Mesothelial cell of epicardium (in vitro differentiated cells): Measurements from ENCODE around the gene RMND1. TPM values are rescaled to one million over a fixed set of nuclear protein-coding genes. Genes with fewer than 3 reads are reported as not detected.
A peak's percentile ranks its signal among the peaks of the same experiment; 100 is the strongest.

Experiments
- DNase-seq, 2 experiments: peaks; one replicate each; pipeline ENCODE4 v3.0.0; 2021; ENCODE audit warnings: low spot score in 2 of 2; ENCODE audit not compliant: unreplicated experiment in 2 of 2
- H3K27ac Mint-ChIP-seq: 2 replicates; pipeline ENCODE4 v1.8.0; 2021; ENCODE audit warnings: mixed read lengths
- H3K27me3 Mint-ChIP-seq: 2 replicates; pipeline ENCODE4 v1.8.0; 2021; ENCODE audit warnings: low read depth, mixed read lengths
- H3K36me3 Mint-ChIP-seq: 2 replicates; pipeline ENCODE4 v1.8.0; 2021; ENCODE audit warnings: mixed read lengths
- H3K4me1 Mint-ChIP-seq: 2 replicates; pipeline ENCODE4 v1.8.0; 2021; ENCODE audit warnings: mixed read lengths
- H3K4me3 Mint-ChIP-seq: 2 replicates; pipeline ENCODE4 v1.8.0; 2021; ENCODE audit warnings: mild to moderate bottlenecking, moderate library complexity, mixed read lengths
- H3K9me3 Mint-ChIP-seq: 2 replicates; pipeline ENCODE4 v1.8.0; 2021; ENCODE audit warnings: mixed read lengths
- total RNA-seq: library from RNA; stranded (reverse); gene quantifications from 3 replicates; pipeline ENCODE4 v1.2.1, GENCODE V29; 2021
- TF ChIP-seq, protein P1 (sequence below): fragments of 200-600 bp; sonication (generic); IDR thresholded peaks from one replicate; pipeline ENCODE4 v1.5.0; 2021; ENCODE audit warnings: antibody characterized with exemption; ENCODE audit not compliant: unreplicated experiment

RMND1 gene, protein sequence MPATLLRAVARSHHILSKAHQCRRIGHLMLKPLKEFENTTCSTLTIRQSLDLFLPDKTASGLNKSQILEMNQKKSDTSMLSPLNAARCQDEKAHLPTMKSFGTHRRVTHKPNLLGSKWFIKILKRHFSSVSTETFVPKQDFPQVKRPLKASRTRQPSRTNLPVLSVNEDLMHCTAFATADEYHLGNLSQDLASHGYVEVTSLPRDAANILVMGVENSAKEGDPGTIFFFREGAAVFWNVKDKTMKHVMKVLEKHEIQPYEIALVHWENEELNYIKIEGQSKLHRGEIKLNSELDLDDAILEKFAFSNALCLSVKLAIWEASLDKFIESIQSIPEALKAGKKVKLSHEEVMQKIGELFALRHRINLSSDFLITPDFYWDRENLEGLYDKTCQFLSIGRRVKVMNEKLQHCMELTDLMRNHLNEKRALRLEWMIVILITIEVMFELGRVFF
- 22.7 to 24.5 TPM (median 23.4 TPM) in 3 replicates for total RNA-seq

DNA sequence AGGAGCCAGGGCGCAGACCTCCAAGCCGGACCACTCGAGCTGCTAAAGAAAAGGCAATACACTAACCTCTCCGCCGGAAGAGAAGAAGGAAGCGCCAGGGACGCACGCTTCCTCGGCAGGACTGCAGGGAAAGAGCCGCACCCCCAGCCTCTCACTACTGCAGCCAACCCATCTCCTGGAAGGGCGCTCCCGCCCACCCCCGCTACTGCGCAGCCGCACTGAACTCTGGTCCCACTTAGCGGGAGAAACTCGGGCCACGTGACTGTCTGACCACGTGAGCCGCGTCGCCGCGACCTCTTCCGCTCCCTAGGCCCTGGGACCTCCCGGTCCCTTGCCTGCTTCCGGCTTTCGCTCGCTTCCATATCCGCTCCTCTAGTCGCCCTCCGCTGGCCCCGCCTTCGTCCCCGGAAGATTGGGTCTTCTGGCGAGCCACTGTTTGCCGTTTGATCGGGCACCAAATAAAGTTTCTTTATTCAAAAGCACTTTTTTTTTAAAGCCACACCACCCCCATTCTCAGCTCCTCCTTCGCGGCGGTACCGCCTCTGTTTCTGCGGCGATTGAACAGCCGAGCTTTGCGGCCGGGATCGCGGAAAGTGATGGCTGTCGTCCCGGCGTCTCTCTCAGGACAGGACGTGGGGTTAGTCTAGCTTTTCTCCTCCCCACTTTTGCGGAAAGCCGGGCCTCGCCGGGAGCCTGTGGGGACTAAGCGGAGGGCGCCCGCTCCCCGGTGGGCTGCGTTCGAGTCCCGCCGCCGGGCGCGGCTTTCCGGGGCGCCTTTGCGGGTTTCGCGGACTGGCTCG, at the start of gene RMND1:
RMND1 (minus strand) TSS at position 177 of the 800 bp plus-strand sequence. CDS start 6,315 bp downstream, outside the sequence.
- H3K27ac Mint-ChIP-seq: peak within 1 kb of the TSS; percentile 94
- DNase-seq: peak; percentile 99
- H3K4me3 Mint-ChIP-seq: peak within 1 kb of the TSS; percentile 91
- TF ChIP-seq, protein P1, sequence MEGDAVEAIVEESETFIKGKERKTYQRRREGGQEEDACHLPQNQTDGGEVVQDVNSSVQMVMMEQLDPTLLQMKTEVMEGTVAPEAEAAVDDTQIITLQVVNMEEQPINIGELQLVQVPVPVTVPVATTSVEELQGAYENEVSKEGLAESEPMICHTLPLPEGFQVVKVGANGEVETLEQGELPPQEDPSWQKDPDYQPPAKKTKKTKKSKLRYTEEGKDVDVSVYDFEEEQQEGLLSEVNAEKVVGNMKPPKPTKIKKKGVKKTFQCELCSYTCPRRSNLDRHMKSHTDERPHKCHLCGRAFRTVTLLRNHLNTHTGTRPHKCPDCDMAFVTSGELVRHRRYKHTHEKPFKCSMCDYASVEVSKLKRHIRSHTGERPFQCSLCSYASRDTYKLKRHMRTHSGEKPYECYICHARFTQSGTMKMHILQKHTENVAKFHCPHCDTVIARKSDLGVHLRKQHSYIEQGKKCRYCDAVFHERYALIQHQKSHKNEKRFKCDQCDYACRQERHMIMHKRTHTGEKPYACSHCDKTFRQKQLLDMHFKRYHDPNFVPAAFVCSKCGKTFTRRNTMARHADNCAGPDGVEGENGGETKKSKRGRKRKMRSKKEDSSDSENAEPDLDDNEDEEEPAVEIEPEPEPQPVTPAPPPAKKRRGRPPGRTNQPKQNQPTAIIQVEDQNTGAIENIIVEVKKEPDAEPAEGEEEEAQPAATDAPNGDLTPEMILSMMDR: no peak
- H3K4me1 Mint-ChIP-seq: peaks cover 20% of the 10 kb centered on the region
- H3K36me3 Mint-ChIP-seq: peaks cover 4% of the 10 kb centered on the region
- no peaks in the 10 kb centered on the region for H3K27me3 Mint-ChIP-seq
- H3K9me3 Mint-ChIP-seq: peaks cover 3% of the 10 kb centered on the region

- Mint-ChIP-seq H3K27me3 (peaks cover 29% of the 10 kb centered on the region), H3K4me1 (peaks cover 21% of the 10 kb centered on the region), H3K36me3 (no peaks in the 10 kb centered on the region), H3K9me3 (no peaks in the 10 kb centered on the region), H3K4me3 (no peak overlapping the region), H3K27ac (no peak overlapping the region)
- no peak for DNase-seq
- TF ChIP-seq, protein P1: no peak
Observed at GRCh38 chr6:151499551-151499950, 47.6 kb upstream of the RMND1 start.

DNA sequence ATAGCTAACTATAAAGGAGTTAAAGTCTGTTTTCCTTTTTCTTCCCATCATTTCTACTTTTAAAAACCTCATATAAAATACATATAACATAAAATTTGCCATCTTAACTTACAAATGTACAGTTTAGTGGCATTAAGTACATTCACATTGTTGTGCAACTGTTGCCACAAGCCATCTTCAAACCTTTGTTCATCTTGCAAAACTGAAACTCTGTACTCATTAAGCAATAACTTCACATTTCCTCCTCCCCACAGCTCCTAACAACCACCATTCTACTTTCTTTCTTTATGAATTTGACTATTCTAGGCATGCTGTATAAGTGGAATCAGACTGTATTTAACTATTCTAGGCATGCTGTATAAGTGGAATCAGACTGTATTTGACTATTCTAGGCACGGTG, 46.4 kb upstream of the RMND1 start:
- Mint-ChIP-seq H3K4me1 (peaks cover 27% of the 10 kb centered on the region), H3K27me3 (peaks cover 36% of the 10 kb centered on the region), H3K9me3 (no peaks in the 10 kb centered on the region), H3K36me3 (no peaks in the 10 kb centered on the region), H3K4me3 (no peak overlapping the region), H3K27ac (peak overlapping the region; percentile 51)
- DNase-seq: no peak
- TF ChIP-seq, protein P1: no peak

DNA sequence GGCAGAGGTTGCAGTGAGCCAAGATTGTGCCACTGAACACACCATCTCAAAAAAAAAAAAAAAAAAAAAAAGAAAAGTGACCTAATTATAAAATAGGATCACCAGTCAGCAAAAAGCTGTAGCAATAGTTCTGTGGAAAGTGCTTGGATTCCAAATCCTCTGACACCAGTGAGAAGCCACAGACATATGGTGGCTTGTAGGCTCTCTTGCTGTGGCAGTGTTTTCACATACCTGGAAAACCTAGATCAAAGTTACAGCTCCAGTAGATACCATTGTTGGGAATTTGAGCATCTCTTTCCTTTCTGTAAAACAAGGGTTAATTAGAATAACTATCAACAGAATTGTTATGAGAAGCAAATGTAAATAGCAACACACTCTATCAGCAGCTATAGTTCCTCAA, 46.0 kb upstream of the RMND1 start:
- peaks cover 40% of the 10 kb centered on the region for H3K27me3 Mint-ChIP-seq
- TF ChIP-seq, protein P1: no peak

GRCh38 chr6:151495380-151495779, 43.5 kb upstream of the RMND1 start:
- Mint-ChIP-seq H3K27me3 (peaks cover 55% of the 10 kb centered on the region), H3K36me3 (no peaks in the 10 kb centered on the region)

More for the DNA sequence above, 46.0 kb upstream of the RMND1 start:
- no peak overlapping the region for H3K4me3 Mint-ChIP-seq
- DNase-seq: no peak
- no peaks in the 10 kb centered on the region for H3K9me3 Mint-ChIP-seq
- H3K36me3 Mint-ChIP-seq: no peaks in the 10 kb centered on the region
- peaks cover 30% of the 10 kb centered on the region for H3K4me1 Mint-ChIP-seq
- no peak overlapping the region for H3K27ac Mint-ChIP-seq

More at GRCh38 chr6:151495380-151495779, 43.5 kb upstream of the RMND1 start:
- Mint-ChIP-seq H3K4me3 (peak overlapping the region; percentile 51), H3K9me3 (no peaks in the 10 kb centered on the region), H3K27ac (no peak overlapping the region), H3K4me1 (peaks cover 18% of the 10 kb centered on the region)
- DNase-seq: no peak
- TF ChIP-seq, protein P1: no peak
